Measurements from ENCODE around the gene AOC1.
"Not testable (repeated sequence)": the region's sequence is repeated elsewhere in the genome, so short reads cannot be mapped to it uniquely, and the experiment has no call there.

AOC1 gene, protein sequence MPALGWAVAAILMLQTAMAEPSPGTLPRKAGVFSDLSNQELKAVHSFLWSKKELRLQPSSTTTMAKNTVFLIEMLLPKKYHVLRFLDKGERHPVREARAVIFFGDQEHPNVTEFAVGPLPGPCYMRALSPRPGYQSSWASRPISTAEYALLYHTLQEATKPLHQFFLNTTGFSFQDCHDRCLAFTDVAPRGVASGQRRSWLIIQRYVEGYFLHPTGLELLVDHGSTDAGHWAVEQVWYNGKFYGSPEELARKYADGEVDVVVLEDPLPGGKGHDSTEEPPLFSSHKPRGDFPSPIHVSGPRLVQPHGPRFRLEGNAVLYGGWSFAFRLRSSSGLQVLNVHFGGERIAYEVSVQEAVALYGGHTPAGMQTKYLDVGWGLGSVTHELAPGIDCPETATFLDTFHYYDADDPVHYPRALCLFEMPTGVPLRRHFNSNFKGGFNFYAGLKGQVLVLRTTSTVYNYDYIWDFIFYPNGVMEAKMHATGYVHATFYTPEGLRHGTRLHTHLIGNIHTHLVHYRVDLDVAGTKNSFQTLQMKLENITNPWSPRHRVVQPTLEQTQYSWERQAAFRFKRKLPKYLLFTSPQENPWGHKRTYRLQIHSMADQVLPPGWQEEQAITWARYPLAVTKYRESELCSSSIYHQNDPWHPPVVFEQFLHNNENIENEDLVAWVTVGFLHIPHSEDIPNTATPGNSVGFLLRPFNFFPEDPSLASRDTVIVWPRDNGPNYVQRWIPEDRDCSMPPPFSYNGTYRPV

DNA sequence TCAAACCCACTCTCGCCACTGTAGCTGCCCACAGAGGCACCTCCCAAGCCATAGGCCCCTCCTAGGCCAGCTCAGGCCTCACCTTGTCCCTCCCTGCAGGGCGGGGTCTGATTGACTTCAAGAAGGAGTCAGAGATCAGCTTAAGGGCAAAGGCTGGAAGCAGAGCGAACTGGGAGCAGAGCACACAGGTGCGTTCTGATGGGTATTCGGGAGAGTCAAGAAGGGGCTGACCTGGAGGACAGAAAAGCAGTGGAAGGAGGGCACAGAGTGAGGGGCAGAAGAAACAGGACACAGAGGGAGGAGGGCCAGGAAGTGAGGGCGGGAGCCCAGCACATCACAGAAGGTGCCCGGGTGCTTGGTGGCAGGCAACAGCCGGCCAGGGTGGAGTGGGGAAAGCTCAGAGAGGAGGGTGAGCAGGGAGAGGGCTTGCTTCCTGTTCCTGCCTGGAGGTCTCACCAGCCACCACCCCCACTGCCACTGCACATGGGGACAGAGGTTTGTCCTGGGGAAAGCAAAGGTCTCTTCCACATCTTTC is at the start of gene AOC1:
Gene AOC1, plus strand, starts transcription at position 147 of the 535 bp plus-strand sequence. CDS start 3,954 bp downstream, outside the sequence.
- DNase-seq: no peak
- Mint-ChIP-seq H3K27ac (no peak within 1 kb of the TSS), H3K9me3 (no peaks in the 10 kb centered on the region), H3K36me3 (ENCODE audit: low read depth) (no peaks in the 10 kb centered on the region), H3K4me1 (peaks cover 2% of the 10 kb centered on the region), H3K4me3 (no peak within 1 kb of the TSS), H3K27me3 (peaks cover 17% of the 10 kb centered on the region)
- ATAC-seq: no peak

DNA sequence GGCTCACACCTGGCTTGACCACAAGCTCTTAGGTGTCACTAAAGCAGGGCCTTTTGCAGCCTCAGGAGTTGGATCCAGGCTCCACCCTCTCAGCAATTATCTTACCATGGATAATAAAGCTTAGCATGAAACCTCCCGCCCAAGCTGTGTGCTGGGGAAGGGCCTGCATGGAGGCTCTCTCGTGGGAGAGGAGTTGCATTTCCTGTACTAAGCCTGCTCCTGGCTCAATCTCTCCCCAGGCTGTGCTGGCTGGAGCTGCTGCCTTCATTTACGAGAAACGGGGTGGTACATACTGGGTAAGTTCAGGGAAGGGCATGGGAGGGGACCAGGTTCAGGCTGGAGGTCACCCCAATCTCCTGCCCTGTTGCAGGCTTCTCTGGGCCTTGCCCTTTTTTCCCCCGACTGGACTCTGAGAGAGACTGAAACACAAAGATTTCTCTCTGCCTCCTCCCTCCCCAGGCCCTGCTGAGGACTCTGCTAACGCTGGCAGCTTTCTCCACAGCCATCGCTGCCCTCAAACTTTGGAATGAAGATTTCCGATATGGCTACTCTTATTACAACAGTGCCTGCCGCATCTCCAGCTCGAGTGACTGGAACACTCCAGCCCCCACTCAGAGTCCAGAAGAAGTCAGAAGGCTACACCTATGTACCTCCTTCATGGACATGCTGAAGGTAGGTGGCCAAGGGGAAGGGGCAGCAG is 49.0 kb upstream of the AOC1 start:
- Mint-ChIP-seq H3K36me3 (ENCODE audit: low read depth) (no peaks in the 10 kb centered on the region), H3K4me1 (peaks cover 3% of the 10 kb centered on the region), H3K27ac (no peak overlapping the region), H3K27me3 (peaks cover 43% of the 10 kb centered on the region), H3K4me3 (no peak overlapping the region), H3K9me3 (peaks cover 14% of the 10 kb centered on the region)
- ATAC-seq: no peak
- DNase-seq: no peak

DNA sequence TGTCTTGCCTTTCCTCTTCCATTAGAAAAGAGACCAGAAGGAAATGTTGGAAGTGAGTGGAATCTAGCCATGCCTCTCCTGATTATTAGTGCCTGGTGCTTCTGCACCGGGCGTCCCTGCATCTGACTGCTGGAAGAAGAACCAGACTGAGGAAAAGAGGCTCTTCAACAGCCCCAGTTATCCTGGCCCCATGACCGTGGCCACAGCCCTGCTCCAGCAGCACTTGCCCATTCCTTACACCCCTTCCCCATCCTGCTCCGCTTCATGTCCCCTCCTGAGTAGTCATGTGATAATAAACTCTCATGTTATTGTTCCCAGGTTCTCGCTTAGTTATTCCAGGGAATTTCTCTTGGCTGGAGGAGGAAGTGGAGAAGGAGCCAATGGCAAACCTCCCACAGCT is 47.5 kb upstream of the AOC1 start:
- Mint-ChIP-seq H3K27ac (no peak overlapping the region), H3K4me3 (no peak overlapping the region), H3K36me3 (ENCODE audit: low read depth) (no peaks in the 10 kb centered on the region), H3K4me1 (peaks cover 3% of the 10 kb centered on the region), H3K9me3 (peaks cover 14% of the 10 kb centered on the region), H3K27me3 (peaks cover 41% of the 10 kb centered on the region)
- no peak for ATAC-seq
- no peak for DNase-seq

DNA sequence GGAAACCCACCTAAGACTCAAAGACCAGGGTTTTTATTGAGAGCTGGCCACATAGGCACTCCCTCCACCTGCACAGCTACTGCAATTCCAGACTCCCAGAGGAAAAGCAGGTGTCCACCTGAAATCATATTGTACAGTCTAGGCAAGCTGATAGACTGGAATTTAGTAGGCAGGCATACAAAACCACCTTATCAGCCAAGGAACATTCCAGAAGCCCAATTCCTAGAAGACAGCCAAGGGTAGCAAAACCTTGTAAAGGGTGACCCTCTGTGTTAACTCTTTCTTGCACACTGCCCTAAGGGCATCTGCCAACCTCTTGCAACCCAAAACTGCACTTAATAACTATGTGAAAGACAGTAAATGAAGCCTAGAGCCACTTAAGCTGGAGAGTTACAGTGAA is 46.5 kb upstream of the AOC1 start:
- peaks cover 14% of the 10 kb centered on the region for H3K9me3 Mint-ChIP-seq
- H3K4me3 Mint-ChIP-seq: no peak overlapping the region
- ATAC-seq (no peak), DNase-seq (no peak)
- peaks cover 3% of the 10 kb centered on the region for H3K4me1 Mint-ChIP-seq
- H3K27ac Mint-ChIP-seq: no peak overlapping the region
- H3K36me3 Mint-ChIP-seq (ENCODE audit: low read depth): no peaks in the 10 kb centered on the region
- peaks cover 48% of the 10 kb centered on the region for H3K27me3 Mint-ChIP-seq

DNA sequence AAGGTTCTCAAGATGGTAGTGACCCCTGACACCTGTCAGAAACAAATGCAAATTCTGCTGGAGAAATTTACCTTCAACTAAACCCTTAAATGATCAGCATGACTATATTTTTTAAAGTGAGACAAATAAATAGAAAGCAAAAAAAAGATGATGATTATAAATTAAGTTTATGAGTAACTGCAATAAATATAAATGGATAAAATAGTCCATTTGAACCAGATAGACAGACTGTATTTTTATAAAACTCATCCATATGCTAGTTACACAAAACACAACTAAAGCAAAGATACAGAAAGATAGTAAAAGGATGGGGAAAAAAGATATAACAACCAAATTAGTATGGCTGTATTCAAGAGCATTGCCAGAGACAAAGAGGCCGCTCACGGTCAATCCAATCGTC is 45.9 kb upstream of the AOC1 start:
- H3K4me1 Mint-ChIP-seq: no peaks in the 10 kb centered on the region
- DNase-seq (no peak), ATAC-seq (no peak)
- no peaks in the 10 kb centered on the region for H3K36me3 Mint-ChIP-seq (ENCODE audit: low read depth)
- no peak overlapping the region for H3K27ac Mint-ChIP-seq
- H3K4me3 Mint-ChIP-seq: no peak overlapping the region
- H3K9me3 Mint-ChIP-seq: peaks cover 14% of the 10 kb centered on the region
- H3K27me3 Mint-ChIP-seq: peaks cover 42% of the 10 kb centered on the region

DNA sequence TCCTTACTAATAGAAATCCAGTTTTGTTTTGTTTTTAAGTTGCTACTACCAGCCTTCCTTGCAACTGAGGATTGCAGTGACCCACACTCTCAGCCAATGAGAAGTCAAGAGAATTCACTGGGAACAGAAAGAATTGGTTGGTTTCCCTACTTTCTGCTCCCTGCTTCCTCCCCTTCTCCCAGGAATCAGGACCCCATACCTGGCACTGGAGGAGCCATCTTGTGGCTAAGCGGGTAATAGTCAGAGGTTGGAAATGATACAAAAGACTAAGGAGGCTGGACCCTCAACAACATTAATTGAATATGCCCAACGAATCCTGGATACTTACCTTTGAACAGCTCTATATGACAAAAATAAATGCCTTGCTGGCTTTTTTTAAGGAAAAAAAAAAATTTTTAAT is 45.5 kb upstream of the AOC1 start:
- Mint-ChIP-seq H3K27me3 (peaks cover 42% of the 10 kb centered on the region), H3K36me3 (ENCODE audit: low read depth) (no peaks in the 10 kb centered on the region), H3K27ac (no peak overlapping the region), H3K4me3 (no peak overlapping the region), H3K9me3 (peaks cover 14% of the 10 kb centered on the region), H3K4me1 (no peaks in the 10 kb centered on the region)
- ATAC-seq (no peak), DNase-seq (no peak)

DNA sequence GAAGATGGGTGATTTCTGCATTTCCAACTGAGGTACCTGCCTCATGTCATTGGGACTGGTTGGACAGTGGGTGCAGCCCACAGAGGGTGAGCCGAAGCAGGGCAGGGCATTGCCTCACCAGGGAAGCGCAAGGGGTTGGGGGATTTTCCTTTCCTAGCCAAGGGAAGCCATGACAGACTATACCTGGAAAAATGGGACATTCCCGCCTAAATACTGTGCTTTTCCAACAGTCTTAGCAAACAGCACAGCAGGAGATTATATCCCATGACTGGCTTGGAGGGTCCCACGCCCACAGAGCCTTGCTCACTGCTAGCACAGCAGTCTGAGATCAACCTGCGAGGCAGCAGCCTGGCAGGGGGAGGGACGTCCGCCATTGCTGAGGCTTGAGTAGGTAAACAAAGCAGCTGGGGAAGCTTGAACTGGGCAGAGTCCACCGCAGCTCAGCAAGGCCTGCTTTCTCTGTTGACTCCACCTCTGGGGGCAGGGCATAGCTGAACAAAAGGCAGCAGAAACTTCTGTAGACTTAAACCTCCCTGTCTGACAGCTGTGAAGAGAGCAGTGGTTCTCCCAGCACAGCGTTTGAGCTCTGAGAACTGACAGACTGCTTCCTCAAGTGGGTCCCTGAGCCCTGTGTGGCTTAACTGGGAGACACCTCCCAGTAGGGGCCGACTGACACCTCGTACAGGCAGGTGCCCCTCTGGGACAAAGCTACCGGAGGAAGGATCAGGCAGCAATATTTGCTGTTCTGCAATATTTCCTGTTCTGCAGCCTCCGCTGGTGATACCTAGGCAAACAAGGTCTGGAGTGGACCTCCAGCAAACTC is 44.5 kb upstream of the AOC1 start:
- H3K4me3 Mint-ChIP-seq; DNase-seq; H3K4me1 Mint-ChIP-seq; ATAC-seq; H3K36me3 Mint-ChIP-seq (ENCODE audit: low read depth); H3K27ac Mint-ChIP-seq: not testable (repeated sequence)
- Mint-ChIP-seq H3K9me3 (peaks cover 14% of the 10 kb centered on the region), H3K27me3 (peaks cover 37% of the 10 kb centered on the region)

DNA sequence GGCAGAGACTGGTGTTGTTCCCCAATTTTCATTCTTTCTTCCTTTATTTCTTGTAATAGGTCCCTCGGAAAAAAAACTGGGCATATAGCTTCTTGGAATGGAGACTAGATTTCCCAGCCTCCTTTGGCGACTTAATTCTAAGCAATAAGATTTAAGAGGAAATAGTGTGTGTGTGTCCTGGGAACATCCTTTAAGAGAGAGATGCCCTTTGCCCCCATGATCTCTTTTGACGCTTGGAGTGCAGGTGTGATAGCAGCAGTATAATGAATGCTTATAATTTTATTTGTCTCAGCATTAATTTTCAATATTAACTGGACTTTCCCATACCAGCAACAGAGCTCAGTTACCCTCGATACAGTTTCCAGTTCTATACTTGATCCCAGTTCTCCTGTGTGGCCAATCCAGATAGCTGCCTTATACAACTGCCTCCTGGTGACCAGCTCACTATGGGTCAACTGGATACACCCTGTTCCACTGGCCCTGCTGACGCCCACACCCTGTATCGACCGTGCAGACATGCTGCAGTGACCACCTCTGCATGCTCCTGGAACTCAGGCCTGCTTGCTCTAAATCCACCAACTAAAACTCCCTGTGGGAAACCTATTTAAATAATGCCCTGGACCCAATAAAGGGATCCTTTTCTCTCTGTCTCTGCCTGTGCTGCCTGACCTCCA is 37.9 kb upstream of the AOC1 start:
- ATAC-seq (no peak), DNase-seq (no peak)
- Mint-ChIP-seq H3K36me3 (ENCODE audit: low read depth) (no peaks in the 10 kb centered on the region), H3K4me3 (no peak overlapping the region), H3K27ac (no peak overlapping the region), H3K9me3 (peaks cover 8% of the 10 kb centered on the region), H3K4me1 (peaks cover 2% of the 10 kb centered on the region), H3K27me3 (peaks cover 35% of the 10 kb centered on the region)

DNA sequence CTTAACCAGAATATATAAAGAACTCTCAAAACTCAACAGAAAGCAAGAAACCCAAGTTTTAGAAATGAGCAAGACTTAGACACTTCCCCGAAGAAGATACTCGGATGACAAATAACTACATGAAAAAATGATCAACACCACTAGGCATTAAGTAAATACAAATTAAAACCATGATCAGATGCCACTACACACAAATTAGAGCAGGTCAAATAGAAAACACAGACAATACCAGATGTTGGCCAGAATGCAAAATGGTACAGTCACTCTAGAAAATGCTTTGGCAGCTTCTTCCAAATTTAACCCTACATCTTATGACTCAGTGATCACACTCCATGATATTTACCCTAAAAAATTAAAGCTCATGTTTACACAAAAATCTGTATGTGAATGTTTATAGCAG is 33.3 kb upstream of the AOC1 start:
- Mint-ChIP-seq H3K27me3 (peaks cover 24% of the 10 kb centered on the region), H3K4me1 (peaks cover 5% of the 10 kb centered on the region), H3K36me3 (ENCODE audit: low read depth) (no peaks in the 10 kb centered on the region), H3K4me3 (no peak overlapping the region), H3K9me3 (peaks cover 16% of the 10 kb centered on the region), H3K27ac (no peak overlapping the region)
- no peak for ATAC-seq
- no peak for DNase-seq

DNA sequence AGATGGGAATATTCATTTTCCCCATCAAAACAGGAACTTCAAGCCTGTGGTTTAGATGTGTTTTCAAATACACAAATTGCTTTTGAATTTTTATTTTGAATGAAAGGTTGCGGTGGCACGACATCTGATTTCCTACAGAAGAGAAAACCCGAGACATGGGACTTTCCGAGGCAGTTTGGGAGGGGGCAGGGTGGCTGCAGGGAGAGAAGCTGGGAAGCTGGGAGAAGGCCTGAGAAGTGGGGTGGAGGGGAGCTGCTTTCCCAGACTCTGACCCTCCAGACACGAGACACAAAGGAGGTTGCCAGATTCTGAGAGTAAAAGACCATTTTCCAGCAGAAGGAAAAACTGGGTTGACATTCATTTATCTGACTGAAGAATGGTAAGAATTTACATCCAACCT is 32.2 kb upstream of the AOC1 start:
- DNase-seq: no peak
- ATAC-seq: no peak
- H3K9me3 Mint-ChIP-seq: peaks cover 16% of the 10 kb centered on the region
- H3K27me3 Mint-ChIP-seq: peaks cover 24% of the 10 kb centered on the region
- no peak overlapping the region for H3K4me3 Mint-ChIP-seq
- H3K27ac Mint-ChIP-seq: no peak overlapping the region
- peaks cover 5% of the 10 kb centered on the region for H3K4me1 Mint-ChIP-seq
- no peaks in the 10 kb centered on the region for H3K36me3 Mint-ChIP-seq (ENCODE audit: low read depth)

DNA sequence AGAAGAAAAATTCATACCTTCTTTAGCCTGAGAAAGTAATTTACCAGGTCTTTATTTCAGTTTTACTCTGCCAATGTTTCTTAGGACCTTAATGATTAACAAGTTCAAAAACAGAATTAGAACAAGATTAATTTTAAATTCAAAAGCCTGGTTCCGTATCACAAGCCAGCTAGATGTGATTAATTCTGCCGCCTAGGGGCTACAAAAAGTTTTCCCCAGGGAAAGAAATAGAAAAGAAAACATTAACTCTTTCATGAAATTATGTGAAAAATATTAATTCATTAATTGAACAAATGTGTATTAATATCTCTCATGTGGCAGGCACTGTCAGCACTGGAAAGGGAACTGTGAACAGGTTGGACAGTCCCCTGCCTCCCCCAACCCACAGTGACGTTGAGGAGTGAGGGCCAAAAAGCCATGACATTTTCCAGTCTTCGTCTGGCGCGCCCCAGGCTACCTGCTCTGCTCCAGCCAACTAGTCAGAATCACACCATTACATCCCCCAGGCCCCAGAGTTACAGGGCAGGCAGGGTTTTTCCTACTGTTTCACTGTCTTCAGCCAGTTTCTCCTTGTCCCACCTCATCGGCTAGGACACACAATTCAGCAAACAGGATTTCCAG is 31.6 kb upstream of the AOC1 start:
- Mint-ChIP-seq H3K27ac (no peak overlapping the region), H3K9me3 (peaks cover 14% of the 10 kb centered on the region), H3K27me3 (peaks cover 23% of the 10 kb centered on the region), H3K4me1 (peaks cover 5% of the 10 kb centered on the region), H3K4me3 (no peak overlapping the region), H3K36me3 (ENCODE audit: low read depth) (no peaks in the 10 kb centered on the region)
- ATAC-seq: no peak
- DNase-seq: no peak

DNA sequence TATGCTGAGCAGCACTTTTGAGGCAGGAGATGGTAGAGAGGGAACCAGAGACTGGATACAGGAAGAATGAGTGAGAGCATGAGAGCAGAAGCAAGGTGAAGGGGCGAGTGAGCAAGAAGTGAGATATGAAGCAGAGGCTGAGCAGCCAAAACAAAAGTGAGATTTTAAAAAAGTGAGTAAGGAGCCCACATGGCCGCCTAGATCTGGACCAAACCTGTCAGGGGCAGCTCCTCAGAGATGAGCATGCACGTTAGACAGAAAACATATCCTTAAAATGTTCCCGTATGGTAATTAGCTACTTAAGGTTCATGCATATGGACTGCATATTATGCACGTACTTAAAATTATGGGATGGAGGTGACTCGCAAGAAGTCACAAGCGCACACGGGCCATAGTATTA is 29.3 kb upstream of the AOC1 start:
- no peaks in the 10 kb centered on the region for H3K36me3 Mint-ChIP-seq (ENCODE audit: low read depth)
- no peak overlapping the region for H3K27ac Mint-ChIP-seq
- H3K27me3 Mint-ChIP-seq: peaks cover 16% of the 10 kb centered on the region
- peaks cover 8% of the 10 kb centered on the region for H3K9me3 Mint-ChIP-seq
- ATAC-seq: no peak
- H3K4me3 Mint-ChIP-seq: no peak overlapping the region
- DNase-seq: no peak
- H3K4me1 Mint-ChIP-seq: peaks cover 5% of the 10 kb centered on the region

DNA sequence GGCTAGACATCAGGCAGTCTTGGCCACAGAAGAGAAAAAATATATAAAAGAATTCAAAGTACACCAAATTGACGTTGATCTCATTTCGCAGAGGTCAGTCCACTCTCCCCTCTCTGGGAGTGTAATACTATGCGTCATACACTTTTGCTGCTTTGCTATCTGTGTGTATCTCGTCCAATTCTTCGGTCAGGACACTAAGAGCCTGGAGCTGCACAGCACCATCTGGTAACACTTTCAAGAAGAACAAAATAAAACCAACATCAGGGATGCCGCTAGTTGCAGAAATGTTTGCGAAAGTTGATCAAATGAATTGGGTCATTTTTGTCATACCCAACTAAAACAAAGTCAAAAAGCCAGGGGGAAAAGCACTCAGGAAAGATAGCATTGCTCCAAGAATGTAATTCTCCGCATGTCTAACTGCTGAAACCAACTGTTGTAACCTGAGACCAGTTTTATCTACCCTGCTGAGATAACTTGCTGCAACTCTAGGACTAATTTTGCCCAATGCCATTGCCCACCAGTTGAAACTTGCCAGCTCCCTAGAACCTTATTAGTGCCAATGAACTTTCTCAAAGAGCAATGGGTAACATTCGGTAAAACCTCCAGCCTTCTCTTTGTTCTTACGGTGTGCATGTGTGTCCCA is 28.7 kb upstream of the AOC1 start:
- Mint-ChIP-seq H3K4me3 (no peak overlapping the region), H3K27ac (no peak overlapping the region), H3K9me3 (peaks cover 8% of the 10 kb centered on the region), H3K27me3 (peaks cover 18% of the 10 kb centered on the region), H3K4me1 (peaks cover 5% of the 10 kb centered on the region), H3K36me3 (ENCODE audit: low read depth) (no peaks in the 10 kb centered on the region)
- ATAC-seq (no peak), DNase-seq (no peak)
